Endothelial cell of umbilical vein (primary cell): Measurements from ENCODE around the gene TOX4. TPM values are rescaled to one million over a fixed set of nuclear protein-coding genes. Genes with fewer than 3 reads are reported as not detected.

Experiments
- BruUV-seq: library from RNA; stranded (reverse); fragments of 400-500 nt; replicated peaks from 2 replicates; lab custom pipeline; 2021; lab: Mats Ljungman, UMichigan
- CTCF ChIA-PET: fragments of 300-600, 350-600 bp; sonication (Branson Sonifier 250); formaldehyde crosslinking; loops from one replicate; lab custom pipeline; 2021; ENCODE audit warnings: antibody characterized with exemption, inconsistent platforms; lab: Charles Lee
- POLR2A ChIA-PET: fragments of 300-600, 350-600 bp; sonication (Branson Sonifier 250); formaldehyde crosslinking; loops from one replicate; lab custom pipeline; 2021; ENCODE audit warnings: antibody characterized with exemption, inconsistent platforms; lab: Charles Lee
- DNase-seq: peaks from one replicate; pipeline ENCODE4 v3.0.0-alpha.2; 2011; ENCODE audit warnings: low read depth, low spot score
- FAIRE-seq: peaks from 2 replicates; lab custom pipeline; 2011; peaks lifted over from hg19 to GRCh38; lab: Jason Lieb, UNC
- H2AFZ ChIP-seq: 2 replicates; pipeline ENCODE4 v1.6.0; 2012; ENCODE audit warnings: low read depth, low read length, control low read depth, inconsistent platforms
- H3K27ac ChIP-seq: 2 replicates; pipeline ENCODE4 v1.5.1; 2011; ENCODE audit warnings: low read depth, mild to moderate bottlenecking, control low read depth, low read length, moderate library complexity; ENCODE audit not compliant: insufficient read depth
- H3K27me3 ChIP-seq, 2 experiments: 2 replicates each; pipeline versions ENCODE4 v1.6.0 to v1.6.1; 2011; ENCODE audit warnings: low read length in 2 of 2, mixed read lengths in 1 of 2; ENCODE audit not compliant: control insufficient read depth in 2 of 2, insufficient read depth in 2 of 2
- H3K36me3 ChIP-seq, 2 experiments: 2 replicates in 1 of 2; 3 replicates in 1 of 2; pipeline ENCODE4 v1.5.1; 2011; ENCODE audit warnings: low read length in 2 of 2, mild to moderate bottlenecking in 1 of 2, moderate library complexity in 1 of 2; ENCODE audit not compliant: control insufficient read depth in 2 of 2, insufficient read depth in 2 of 2; ENCODE audit errors: extremely low read depth in 1 of 2
- H3K4me1 ChIP-seq: 3 replicates; pipeline ENCODE4 v1.5.1; 2011; ENCODE audit warnings: mild to moderate bottlenecking, low read length; ENCODE audit not compliant: control insufficient read depth, insufficient read depth; ENCODE audit errors: extremely low read depth
- H3K4me2 ChIP-seq: 2 replicates; pipeline ENCODE4 v1.6.1; 2011; ENCODE audit warnings: low read length, control low read depth, mixed read lengths; ENCODE audit not compliant: insufficient read depth
- H3K4me3 ChIP-seq, 3 experiments: fragments of 200-600 bp in 1 of 3; sonication (generic), shearing (Covaris generic) in 1 of 3; replicated peaks in 1 of 3; 2 replicates each; pipeline ENCODE4 v1.5.1; 2011 to 2016; ENCODE audit warnings: control low read depth in 3 of 3, low read length in 3 of 3, mild to moderate bottlenecking in 2 of 3, inconsistent platforms in 1 of 3, low read depth in 1 of 3, moderate library complexity in 1 of 3; ENCODE audit not compliant: insufficient read depth in 1 of 3
- H3K79me2 ChIP-seq: 2 replicates; pipeline ENCODE4 v1.6.0; 2012; ENCODE audit warnings: low read length, inconsistent platforms; ENCODE audit not compliant: control insufficient read depth, insufficient read depth
- H3K9ac ChIP-seq: replicated peaks from 2 replicates; pipeline ENCODE3; 2011; ENCODE audit warnings: low read length, control low read depth; ENCODE audit not compliant: insufficient read depth; ENCODE audit errors: extremely low read depth
- H3K9me1 ChIP-seq: replicated peaks from 3 replicates; pipeline ENCODE4 v1.6.0; 2011; ENCODE audit warnings: mild to moderate bottlenecking, low read length; ENCODE audit not compliant: control insufficient read depth, insufficient read depth; ENCODE audit errors: extremely low read depth
- H3K9me3 ChIP-seq: replicated peaks from 2 replicates; pipeline ENCODE4 v1.5.1; 2012; ENCODE audit warnings: low read length, inconsistent platforms; ENCODE audit not compliant: control insufficient read depth, insufficient read depth
- H4K20me1 ChIP-seq: replicated peaks from 2 replicates; pipeline ENCODE3; 2011; ENCODE audit warnings: mild to moderate bottlenecking, low read length; ENCODE audit not compliant: control insufficient read depth, insufficient read depth; ENCODE audit errors: extremely low read depth
- CTCF ChIP-seq, 2 donors: IDR thresholded peaks; 1 replicate in 1 of 2; 2 replicates in 1 of 2; pipeline ENCODE4 v1.5.1; 2011; ENCODE audit warnings: low read length in 2 of 2, mild to moderate bottlenecking in 2 of 2, moderate library complexity in 2 of 2, control low read depth in 1 of 2, inconsistent platforms in 1 of 2, low read depth in 1 of 2; ENCODE audit not compliant: insufficient read depth in 1 of 2; ENCODE audit errors: extremely low read depth in 1 of 2
- EZH2 ChIP-seq: IDR thresholded peaks from 2 replicates; pipeline ENCODE4 v1.6.1; 2012; ENCODE audit warnings: borderline replicate concordance, low read depth, mild to moderate bottlenecking, moderate library complexity, low read length, inconsistent platforms; ENCODE audit not compliant: severe bottlenecking
- FOS ChIP-seq: IDR thresholded peaks from 2 replicates; pipeline ENCODE4 v1.6.1; 2011; ENCODE audit warnings: mild to moderate bottlenecking, low read length, moderate library complexity, borderline replicate concordance; ENCODE audit not compliant: insufficient read depth
- GATA2 ChIP-seq: IDR thresholded peaks from 2 replicates; pipeline ENCODE4 v1.7.0; 2011; ENCODE audit warnings: low read depth, mild to moderate bottlenecking, moderate library complexity, mixed read lengths, low read length; ENCODE audit not compliant: insufficient read length, insufficient read depth
- JUN ChIP-seq: IDR thresholded peaks from 2 replicates; pipeline ENCODE4 v1.6.1; 2011; ENCODE audit warnings: borderline replicate concordance, low read depth; ENCODE audit not compliant: insufficient read length, insufficient read depth
- MYC ChIP-seq: IDR thresholded peaks from one replicate; pipeline ENCODE4 v1.6.1; 2011; ENCODE audit warnings: mild to moderate bottlenecking, low read depth, low read length
- POLR2A ChIP-seq: IDR thresholded peaks from 2 replicates; pipeline ENCODE4 v1.6.1; 2012; ENCODE audit warnings: low read depth, mild to moderate bottlenecking, control low read depth, low read length
- POLR2AphosphoS5 ChIP-seq: IDR thresholded peaks from 2 replicates; pipeline ENCODE4 v1.6.1; 2012; ENCODE audit warnings: low read depth, mild to moderate bottlenecking, control low read depth, low read length, moderate library complexity; ENCODE audit not compliant: insufficient read depth
- dilution Hi-C: fragments of 300-500 bp; cut with MboI; formaldehyde crosslinking; loops from one replicate; pipeline ENCODE4 v1.15.0; 2019; ENCODE audit warnings: low sequenced_read_pairs; ENCODE audit not compliant: extremely low pct_ligation_motif_present
- intact Hi-C: fragments of 100-400 bp; cut with micrococcal nuclease; formaldehyde crosslinking; loops from one replicate; pipeline ENCODE4 v1.10.0; 2022
- polyA plus RNA-seq, 4 experiments: library from polyadenylated mRNA; depleted of rRNA in 3 of 4; stranded (reverse) in 3 of 4; unstranded in 1 of 4; fragments of >200 nt; gene quantifications; 2 replicates each; pipeline versions ENCODE4 v1.2.1 to v1.2.3, GENCODE V29; 2011 to 2012; ENCODE audit warnings: missing spikeins in 1 of 4
- total RNA-seq: library from RNA; stranded (reverse); gene quantifications from 2 replicates; pipeline ENCODE4 v1.2.3, GENCODE V29; 2021
- TF ChIP-seq, protein P1 (sequence below): IDR thresholded peaks from 2 replicates; pipeline ENCODE4 v1.6.1; 2011; ENCODE audit not compliant: insufficient read depth, insufficient read length

TOX4 gene
- total and polyA plus RNA-seq, 2 donors (not counting 3 experiments of a cell fraction or from before 2014, with no cell fraction given): 67.4 to 78.4 TPM

GRCh38 chr14:21539189-21539940 lies 62.4 kb downstream of the TOX4 start:
- no peak overlapping the region for H2AFZ ChIP-seq
- BruUV-seq: no TSS peak
- H3K4me3 ChIP-seq: no peak overlapping the region
- FAIRE-seq: no peak
- no peak overlapping the region for H3K9ac ChIP-seq
- no peak overlapping the region for H3K27ac ChIP-seq
- H3K9me1 ChIP-seq: no peaks in the 10 kb centered on the region
- no peaks in the 10 kb centered on the region for H4K20me1 ChIP-seq
- intact Hi-C loops: no loop called here
- no peak for DNase-seq
- POLR2A ChIA-PET: no interaction called here
- H3K4me1 ChIP-seq: no peaks in the 10 kb centered on the region
- H3K36me3 ChIP-seq: no peaks in the 10 kb centered on the region
- TF ChIP-seq GATA2 (no peak), POLR2AphosphoS5 (no peak), JUN (no peak), POLR2A (no peak), CTCF (IDR thresholded peaks at IDR 0.05; ENCODE audit: extremely low read depth in 1 of 2, insufficient read depth in 1 of 2, low read depth in 1 of 2, low read length in 2 of 2) (no peak), EZH2 (no peak), FOS (no peak), MYC (no peak)
- TF ChIP-seq, protein P1, sequence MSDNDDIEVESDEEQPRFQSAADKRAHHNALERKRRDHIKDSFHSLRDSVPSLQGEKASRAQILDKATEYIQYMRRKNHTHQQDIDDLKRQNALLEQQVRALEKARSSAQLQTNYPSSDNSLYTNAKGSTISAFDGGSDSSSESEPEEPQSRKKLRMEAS: no peak
- dilution Hi-C loops: no loop called here
- no peak overlapping the region for H3K4me2 ChIP-seq
- H3K79me2 ChIP-seq: no peaks in the 10 kb centered on the region
- CTCF ChIA-PET: interaction anchor here (1.4 to 2.3 kb wide), 3 partner anchors 8 to 13 kb away, joined by 3 to 10 read pairs (median 3); partner anchors contain the start of gene SALL2
- peaks cover 43 to 55% of the 10 kb centered on the region in 2 experiments for H3K27me3 ChIP-seq
- H3K9me3 ChIP-seq: no peaks in the 10 kb centered on the region
